Measurements from ENCODE around the gene ZNF483.

ZNF483 gene

DNA sequence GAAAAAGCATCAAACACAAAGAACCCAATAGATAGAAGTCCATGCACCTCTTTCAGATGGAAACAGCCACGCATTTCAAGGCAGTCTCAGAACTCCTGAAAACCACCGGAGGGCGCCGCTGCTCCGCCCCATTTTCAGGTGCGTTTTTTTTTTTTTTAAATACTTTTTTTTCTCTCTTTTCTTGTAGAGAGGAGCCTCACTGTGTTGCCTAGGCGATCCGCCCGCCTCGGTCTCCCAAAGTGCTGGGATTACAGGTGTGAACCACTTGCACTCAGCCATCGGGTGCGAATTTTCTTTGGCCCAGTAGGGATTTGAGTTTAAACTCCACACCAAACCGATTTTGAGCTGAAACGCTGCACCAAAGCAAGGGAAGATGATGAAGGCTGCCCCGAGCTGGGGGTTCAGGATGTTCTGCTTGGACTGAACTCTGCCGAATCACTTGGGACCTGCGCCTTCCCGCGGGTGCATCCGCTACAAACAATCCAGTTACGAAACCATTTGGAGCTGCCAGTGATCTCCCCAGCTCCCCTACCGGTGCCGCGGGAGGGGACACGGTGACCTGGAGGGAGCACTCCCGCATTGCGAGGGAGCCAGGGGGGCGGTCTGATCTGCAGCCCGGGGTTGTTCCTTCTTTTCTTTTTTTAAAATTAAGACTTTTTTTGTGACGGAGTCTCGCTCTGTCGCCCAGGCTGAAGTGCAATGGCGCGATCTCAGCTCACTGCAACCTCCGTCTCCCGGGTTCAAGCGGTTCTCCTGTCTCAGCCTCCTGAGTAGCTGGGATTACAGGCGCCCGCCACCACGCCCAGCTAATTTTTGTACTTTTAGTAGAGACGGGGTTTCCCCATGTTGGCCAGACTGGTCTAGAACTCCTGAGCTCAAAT is 73.1 kb downstream of the ZNF483 start:
- POLR2A ChIA-PET (ENCODE audit: low non-redundant PET) = interaction anchor here (0.6 to 1.6 kb wide), 3 partner anchors 24 to 888 kb away, joined by 3 to 8 read pairs (median 7); partner anchors contain the start of gene DNAJC25
- CTCF ChIA-PET = interaction anchor here (0.6 to 2.6 kb wide), 16 partner anchors 10 to 782 kb away, joined by 3 to 24 read pairs (median 4); partner anchors contain the start of gene HSDL2
- peak overlapping the region; percentile 87 for H3K27ac ChIP-seq
- TF ChIP-seq CTCF (conservative IDR thresholded peaks at IDR 0.05; ENCODE audit: low read depth) = peak; percentile 99
- DNase-seq (ENCODE audit: low spot score) = peak; percentile 79

DNA sequence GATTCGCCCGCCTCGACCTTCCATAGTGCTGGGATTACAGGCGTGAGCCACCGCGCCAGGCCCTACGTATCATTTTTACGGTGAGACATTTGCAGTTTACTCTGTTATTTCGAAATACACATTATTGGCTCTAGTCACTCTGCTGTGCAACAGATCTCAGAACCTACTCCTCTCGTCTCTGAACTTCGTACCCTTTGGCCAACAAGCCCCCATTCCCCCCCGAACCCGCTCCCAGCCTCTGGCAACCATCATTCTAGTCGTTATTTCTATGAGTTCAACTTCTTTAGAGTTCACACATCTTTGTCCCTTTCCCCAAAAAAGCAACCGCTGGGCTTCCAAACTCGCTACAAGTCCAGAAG is 73.7 kb downstream of the ZNF483 start:
- peak overlapping the region; percentile 87 for H3K27ac ChIP-seq
- no peak for TF ChIP-seq CTCF (conservative IDR thresholded peaks at IDR 0.05; ENCODE audit: low read depth)
- peak; percentile 34 for DNase-seq (ENCODE audit: low spot score)
- POLR2A ChIA-PET (ENCODE audit: low non-redundant PET) = interaction anchor here (0.6 to 1.6 kb wide), 2 partner anchors 32 to 887 kb away, joined by 3 to 8 read pairs; partner anchors contain the start of gene DNAJC25
- CTCF ChIA-PET = interaction anchor here (0.7 to 2.6 kb wide), 10 partner anchors 18 to 476 kb away, joined by 3 to 24 read pairs (median 5); no protein-coding TSS in a partner anchor

DNA sequence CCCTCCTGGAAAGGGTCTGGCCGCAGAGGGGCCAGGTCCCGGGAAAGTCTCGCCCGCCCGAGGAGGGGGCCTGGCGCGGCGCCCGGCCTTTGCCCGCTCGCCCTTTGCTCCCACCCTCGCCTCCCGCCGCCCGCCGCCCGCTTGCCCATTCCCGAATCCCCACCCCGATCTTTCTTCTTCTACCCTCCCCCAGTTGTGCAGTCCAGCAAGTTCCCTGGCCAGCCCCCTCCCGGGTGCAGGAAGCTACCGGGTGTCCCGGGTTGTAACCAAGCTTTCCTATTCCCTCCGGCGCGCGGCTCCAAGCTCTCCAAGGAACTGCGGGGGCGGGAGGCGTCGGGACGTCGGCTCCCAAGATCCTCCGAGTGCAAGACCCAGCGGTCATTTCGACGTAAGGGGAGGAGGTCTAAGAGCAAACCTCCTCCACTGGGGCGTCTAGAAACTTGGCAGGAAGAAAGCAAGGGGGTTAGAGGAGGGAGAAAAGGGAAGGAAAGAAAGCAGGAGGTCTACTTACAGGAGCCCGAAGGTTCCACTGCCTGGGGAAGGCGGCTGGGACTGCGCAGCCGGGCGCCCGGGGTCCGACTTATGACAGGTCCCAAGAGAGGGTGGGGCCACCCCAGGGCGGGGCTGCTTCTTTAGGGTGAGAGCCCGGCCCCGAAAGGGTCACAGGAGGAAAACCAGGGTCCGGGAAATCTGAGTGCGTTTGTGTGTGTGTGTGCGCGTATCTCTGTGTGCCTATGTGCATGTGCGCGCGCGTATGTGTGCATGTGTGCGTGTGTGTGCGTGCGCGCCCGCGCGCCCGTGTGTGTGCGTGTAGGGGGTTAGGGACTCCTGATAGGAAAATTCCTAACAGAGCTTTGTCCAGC is 74.3 kb downstream of the ZNF483 start, which contains the start of gene PTGR1:
Gene PTGR1 (minus strand): TSS at position 556 of the 863 bp plus-strand sequence. CDS start 2,225 bp downstream, outside the sequence.
- ChIA-PET CTCF (interaction anchor here (0.7 to 2.6 kb wide), 2 partner anchors 21 to 331 kb away, joined by 3 to 24 read pairs; no protein-coding TSS in a partner anchor), POLR2A (ENCODE audit: low non-redundant PET) (interaction anchor here (1.6 kb wide), 1 partner anchor 32 kb away, joined by 8 read pairs; the partner anchor contains the start of gene DNAJC25)
- no peak for TF ChIP-seq CTCF (conservative IDR thresholded peaks at IDR 0.05; ENCODE audit: low read depth)
- peak within 1 kb of the TSS; percentile 87 for H3K27ac ChIP-seq
- DNase-seq (ENCODE audit: low spot score) = peak; percentile 94

DNA sequence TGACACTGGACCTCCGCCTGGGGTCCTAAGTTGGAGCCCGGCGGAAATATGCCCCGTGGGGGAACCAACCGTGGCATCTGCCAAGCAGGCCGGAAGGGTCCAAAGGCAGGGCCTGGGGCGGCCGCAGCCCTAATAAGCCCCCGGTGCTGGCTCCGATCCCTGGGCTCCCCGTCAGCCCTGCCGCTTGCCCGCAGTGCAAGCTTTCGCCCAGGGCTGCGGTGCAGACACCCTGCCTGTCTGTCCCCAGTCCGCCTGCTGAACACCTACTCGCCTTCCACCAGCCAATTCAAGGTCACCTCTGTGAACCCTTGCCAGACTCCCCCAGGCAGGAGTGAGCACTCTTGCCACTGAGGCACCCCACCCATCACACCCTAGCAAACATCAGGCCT is 75.0 kb downstream of the ZNF483 start:
- CTCF ChIA-PET = interaction anchor here (0.7 kb wide), 1 partner anchor 332 kb away, joined by 3 read pairs; no protein-coding TSS in a partner anchor
- no peak for TF ChIP-seq CTCF (conservative IDR thresholded peaks at IDR 0.05; ENCODE audit: low read depth)
- DNase-seq (ENCODE audit: low spot score) = no peak
- peak overlapping the region; percentile 87 for H3K27ac ChIP-seq
- POLR2A ChIA-PET (ENCODE audit: low non-redundant PET) = no interaction called here

GRCh38 chr9:111601237-111602018 is 76.4 kb downstream of the ZNF483 start:
- peak; percentile 49 for DNase-seq (ENCODE audit: low spot score)
- ChIA-PET POLR2A (ENCODE audit: low non-redundant PET) (no interaction called here), CTCF (interaction anchor here (0.7 to 0.9 kb wide), 2 partner anchors 15 to 1079 kb away, joined by 4 to 5 read pairs; no protein-coding TSS in a partner anchor)
- no peak for TF ChIP-seq CTCF (conservative IDR thresholded peaks at IDR 0.05; ENCODE audit: low read depth)
- H3K27ac ChIP-seq = peak overlapping the region; percentile 47; the same call in 1 of the 2 replicates
